ENCODE measurements around the gene BTBD2.

BTBD2 gene

DNA sequence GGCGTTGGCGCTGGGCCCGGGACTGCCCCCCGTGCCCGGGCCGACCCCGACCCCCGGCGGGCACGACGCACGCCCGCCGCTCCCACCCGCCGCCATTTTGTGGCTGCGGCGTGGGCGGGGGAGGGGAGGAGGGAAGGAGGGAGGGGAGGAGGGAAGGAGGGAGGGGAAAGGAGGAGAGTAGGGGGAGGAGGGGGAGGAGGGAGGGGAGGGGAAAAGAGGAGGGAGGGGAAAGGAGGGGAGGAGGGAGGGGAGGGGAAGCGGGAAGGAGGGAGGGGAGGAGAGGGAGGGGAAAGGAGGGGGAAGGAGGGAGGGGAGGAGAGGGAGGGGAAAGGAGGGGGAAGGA lies at the start of gene BTBD2:
TSS of gene BTBD2 (minus strand) at position 107 of the 343 bp plus-strand sequence. CDS start at position 96, 11 bp downstream.
- FAIRE-seq = no peak

DNA sequence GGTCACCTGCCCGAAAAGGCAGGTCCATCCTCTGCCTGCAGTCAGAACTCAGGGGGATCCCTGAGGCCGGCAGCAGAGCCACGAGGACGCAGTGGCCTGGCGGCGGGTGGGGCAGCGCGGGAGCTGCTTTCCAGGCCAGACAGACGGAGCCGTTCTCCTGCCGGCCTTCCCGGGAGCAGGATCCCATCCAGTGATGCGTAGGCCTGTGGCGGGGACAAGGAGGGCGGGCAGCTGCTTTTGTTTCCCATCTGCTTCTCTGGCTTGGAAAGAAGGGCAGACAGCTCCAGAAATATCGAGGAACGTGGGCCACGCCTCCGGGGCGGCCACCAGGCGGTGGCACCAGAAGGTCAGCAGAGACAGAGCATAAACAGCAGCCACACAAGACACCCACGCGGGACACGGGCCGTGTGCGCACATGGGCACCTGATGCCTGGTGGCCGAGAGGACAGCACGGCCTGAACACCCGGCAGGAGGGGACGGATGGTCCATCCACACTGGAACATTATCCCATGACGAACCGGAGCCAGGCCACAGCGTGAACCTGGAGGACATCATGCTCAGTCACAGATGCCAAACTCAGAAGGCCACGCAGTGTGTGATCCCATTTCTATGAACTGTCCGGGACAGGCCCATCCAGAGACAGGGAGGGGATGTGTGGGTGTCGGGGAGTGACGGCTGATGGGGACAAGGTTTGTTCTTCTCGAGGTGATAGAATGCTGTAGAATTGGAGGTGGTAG lies 49.4 kb upstream of the BTBD2 start:
- no peak for FAIRE-seq

DNA sequence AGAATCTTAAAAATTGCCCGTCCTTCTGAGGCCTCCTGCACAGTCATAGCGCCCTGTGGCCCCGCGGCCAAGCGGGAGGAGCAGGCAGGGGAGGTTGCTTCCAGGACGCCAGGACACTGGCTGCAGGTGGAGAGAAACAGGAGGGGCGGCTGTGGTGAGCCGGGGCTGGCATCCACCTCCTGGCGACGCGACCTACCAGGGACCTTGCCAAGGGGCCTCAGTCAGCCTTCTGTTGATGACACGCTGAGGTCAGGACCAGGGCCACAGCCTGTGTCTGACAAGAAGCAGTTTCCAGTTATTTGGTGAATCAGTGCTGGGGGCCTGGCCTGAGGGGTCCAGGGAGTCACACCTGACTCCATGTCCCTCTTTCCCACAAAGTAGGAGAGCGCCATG lies 48.9 kb upstream of the BTBD2 start:
- no peak for FAIRE-seq

DNA sequence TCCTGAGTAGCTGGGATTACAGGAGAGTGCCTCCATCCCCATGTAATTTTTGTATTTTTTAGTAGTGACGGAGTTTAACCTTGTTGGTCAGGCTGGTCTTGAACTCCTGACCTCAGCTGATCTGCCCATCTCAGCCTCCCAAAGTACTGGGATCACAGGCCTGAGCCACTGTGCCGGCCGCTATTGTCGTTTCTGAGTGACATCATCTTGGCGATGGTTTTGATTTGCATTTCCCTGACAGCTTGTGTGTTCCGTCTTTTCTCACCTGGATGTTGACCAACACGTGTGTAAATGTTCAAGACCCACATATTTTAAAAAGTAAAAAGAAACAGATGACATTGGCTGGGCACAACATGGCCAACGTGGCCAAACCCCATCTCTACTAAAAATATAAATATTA lies 48.3 kb upstream of the BTBD2 start:
- FAIRE-seq = no peak

DNA sequence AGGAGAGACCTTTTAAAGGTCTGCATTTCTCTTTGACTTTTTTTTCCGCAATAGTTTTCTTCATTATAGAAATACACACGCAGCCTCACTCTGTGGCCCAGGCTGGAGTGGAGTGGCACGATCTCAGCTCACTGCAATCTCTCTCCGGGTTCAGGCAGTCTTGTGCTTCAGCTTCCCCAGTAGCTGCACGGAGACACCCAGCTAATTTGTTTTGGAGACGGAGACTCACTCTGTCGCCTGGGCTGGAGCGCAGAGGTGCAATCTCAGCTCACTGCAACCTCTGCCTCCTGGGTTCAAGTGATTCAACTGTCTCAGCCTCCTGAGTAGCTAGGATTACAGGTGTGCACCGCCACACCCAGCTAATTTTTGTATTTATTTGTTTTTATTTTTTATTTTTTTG lies 47.3 kb upstream of the BTBD2 start:
- no peak for FAIRE-seq

DNA sequence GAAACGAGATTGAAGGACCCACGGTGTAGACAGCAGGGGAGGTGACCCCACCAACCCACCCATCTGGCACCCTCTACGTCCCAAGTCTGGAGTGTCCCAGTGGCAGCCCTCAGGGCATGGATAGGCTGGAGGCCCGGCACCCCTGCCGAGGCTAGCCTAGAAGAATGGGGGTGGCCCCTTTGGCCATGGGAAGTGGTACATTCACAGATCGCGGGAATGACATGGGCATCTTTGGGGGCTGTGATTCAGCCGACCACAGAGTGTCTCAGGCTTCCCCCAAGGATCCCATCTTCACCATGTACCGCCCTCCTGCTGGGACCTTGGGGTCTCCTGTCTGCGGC lies 46.8 kb upstream of the BTBD2 start:
- FAIRE-seq = no peak

DNA sequence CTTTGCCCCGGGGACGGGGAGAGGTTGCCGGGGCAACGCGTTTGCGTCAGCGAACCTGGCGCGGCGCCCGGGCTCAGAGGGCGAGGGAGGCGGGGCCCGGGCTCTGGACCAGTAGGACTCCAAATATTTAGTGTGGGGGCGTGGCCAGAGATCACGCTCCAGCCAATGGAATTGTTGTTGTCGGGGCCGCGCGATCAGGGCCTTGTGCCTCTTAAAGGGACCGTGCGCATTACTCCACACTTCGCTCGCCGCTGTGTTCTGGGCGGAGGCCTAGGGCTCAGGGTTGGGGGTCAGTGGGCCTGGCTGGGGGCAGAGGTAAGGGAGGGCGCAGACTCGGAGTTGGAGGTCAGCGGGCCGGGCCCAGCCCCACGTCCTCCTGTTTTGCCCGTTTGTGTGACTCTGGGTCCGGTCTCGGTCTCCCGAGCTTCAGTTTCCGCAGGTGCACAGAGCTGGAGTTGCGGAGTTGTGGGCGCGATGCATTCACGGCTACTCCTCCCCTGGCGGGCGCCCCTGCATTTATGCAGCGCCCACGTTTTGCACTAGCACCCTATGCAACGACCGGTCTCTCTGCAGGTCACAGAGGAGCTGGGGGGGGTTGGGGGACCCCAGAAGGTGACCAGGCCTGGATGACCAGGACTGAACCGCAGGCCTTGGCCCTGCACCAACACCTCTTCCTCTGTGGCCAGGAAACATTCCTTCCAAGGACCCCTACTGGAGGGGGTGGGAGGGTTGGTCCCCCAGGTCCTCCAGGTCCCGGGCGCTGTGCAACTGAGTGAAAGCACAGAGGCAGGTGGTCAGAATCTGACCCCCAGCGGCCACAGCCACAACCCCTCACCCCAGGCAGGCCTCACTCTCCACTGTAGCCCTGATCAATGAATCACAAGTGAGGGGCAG lies 46.2 kb upstream of the BTBD2 start:
- peak; percentile 36 for FAIRE-seq

DNA sequence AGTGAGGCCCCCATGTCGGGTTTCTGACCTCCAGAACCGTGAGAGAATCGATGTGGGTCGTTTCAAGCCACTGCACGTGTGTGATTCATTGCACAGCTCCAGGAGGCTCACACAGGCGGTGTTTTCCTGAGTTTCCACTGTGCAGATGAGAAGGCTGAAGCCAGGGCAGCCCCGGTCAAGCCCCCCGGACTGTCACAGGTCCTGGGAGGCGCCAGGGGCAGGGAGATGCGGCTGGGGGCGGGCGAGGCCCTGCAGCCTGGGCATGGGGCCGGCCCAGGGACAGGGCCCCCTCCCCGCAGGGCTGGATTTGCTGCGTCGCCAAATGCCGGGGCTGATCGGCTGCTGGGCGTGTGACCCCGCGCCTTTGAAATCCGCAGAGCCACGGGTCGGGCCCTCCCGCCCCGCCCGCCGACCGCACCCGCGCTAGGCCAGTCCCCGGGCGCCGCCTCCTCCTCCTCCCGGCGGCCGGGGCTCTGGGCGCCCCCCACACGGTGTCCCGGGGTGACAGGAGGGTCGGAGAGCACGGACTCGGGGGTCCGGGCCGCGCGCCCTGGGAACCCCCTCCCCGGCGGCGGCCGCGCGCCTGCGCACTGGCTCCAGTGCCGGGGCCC lies 45.5 kb upstream of the BTBD2 start:
- no peak for FAIRE-seq

DNA sequence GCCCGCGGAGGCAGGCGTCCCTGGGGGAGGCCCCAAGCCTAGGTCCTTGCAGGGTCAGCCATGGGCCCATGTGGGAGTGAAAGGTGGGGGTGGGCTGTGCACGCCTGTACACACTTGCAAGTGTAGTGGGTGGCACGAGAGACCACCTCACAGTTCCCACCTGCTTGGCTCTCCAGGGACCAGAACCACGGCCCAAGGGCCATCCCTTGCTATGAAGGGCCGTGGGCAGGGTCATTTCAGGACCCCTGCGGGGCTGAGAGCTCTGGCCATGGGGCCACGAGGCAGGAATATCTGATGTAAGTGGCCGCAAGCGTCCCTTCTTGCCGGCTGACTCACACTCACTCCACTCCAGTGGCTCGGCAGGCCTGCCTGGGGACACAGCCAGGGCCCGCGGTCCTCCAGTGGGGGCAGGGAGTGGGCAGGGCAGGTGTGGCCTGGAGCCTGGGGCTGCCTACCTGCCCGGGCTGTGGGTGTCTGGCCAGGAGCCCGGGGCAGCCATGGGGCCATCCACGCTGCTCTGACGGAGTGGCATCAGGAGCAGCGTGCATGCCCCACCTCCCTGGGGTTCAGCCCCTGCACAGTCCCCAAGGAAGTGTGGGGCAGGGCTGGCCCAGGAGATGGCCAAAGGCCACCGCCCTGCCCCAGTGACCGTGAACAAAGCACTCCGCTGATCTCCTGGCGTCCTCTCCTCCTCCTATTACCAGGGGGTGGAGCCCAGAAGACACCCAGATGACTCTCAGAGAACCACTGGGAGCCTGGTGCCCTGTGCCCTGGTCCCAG lies 44.1 kb upstream of the BTBD2 start:
- no peak for FAIRE-seq

DNA sequence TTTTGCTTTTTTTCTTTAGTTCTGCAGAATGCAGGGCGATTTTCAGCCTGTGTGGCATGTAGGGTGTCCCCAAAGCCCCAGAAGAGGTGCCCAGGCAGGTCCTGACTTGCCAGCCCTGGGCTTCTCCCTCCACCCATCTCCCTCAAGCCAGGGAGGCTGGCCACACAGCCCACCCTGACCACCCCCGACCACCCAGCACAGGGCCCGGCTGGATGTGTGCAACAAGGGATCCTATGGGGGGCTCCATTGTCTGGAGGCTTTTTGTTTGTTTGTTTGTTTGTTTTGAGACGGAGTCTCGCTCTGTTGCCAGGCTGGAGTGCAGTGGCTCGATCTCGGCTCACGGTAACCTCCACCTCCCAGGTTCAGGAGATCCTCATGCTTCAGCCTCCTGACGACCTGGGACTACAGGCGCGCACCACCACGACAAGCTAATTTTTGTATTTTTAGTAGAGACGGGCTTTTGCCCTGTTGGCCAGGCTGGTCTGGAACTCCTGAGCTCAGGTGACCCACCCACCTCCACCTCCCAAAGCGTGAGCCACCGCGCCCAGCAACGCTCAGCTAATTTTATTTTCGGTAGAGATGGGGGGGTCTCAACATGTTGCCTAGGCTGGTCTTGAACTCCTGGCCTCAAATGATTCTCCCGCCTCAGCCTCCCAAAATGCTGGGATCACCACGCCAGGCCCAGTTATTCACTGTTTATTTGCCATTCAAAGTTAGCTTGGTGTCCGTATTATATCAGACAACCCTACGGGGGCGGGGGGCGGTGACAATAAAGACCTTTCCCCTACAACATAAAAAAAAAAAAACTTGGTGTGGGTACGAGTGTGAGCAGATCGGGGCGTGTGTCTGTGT lies 43.3 kb upstream of the BTBD2 start:
- no peak for FAIRE-seq

DNA sequence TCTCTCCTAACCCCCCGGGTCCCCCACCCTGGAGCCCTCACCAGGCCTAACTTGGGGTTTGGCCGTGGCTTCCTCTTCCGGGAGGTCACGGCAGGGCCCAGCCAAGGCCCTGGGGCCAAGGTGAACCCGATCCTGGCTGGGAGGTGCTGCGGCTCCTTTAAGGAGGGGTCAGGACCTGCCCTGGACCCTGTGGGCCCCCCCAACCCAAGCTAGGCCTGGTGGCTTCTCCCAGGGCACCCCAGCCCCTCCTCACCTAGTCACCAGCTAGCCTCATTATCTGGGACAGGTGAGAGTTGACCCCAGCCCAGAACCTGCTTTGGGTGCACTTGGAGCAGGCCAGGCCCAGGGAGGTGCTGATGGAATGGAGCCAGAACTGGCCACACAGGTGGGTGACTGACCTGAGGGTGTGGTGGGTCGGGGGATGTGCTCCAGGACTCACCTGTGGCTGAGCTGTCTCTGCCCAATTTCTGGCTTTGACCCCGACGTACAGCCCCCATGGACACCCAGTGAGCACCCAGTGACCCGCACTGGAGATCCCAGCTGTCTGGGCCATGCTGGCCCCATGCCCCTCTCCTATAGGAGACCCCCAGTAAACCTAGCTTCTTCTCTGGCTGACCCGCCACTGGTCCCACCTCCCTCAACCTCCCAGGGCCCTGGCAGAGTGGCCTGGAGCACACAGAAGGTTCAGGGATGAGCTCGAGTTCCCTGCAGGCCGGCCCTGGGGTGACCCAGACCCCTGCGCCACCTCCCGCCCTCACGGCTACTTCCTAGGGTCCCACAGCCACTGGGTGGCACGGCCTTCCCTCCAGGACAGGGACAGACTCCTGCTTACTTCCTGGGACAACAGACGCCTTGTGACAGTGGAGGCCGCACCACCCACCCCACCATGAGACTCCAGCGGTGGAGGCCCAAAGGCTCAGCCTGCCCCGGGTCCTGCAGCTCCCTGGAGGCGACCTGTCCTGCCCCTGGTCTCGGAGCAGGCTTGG lies 42.3 kb upstream of the BTBD2 start:
- FAIRE-seq = no peak

DNA sequence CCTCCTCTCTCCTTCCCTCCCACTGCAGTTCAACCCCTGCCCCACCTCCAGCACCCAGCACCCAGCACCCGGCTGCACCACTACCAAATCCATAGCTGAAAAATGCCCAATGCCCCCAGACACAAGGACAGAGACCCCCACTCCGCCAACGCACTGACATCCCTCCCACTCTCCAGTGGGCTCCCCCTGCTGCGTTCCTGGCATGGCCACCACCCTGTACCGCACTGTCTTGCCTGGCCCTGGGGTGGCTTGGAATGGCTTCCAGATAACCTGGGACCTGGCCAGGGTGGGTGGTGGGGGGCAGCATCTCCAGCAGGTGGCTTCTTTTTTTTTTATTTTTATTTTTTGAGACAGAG lies 41.3 kb upstream of the BTBD2 start:
- no peak for FAIRE-seq

DNA sequence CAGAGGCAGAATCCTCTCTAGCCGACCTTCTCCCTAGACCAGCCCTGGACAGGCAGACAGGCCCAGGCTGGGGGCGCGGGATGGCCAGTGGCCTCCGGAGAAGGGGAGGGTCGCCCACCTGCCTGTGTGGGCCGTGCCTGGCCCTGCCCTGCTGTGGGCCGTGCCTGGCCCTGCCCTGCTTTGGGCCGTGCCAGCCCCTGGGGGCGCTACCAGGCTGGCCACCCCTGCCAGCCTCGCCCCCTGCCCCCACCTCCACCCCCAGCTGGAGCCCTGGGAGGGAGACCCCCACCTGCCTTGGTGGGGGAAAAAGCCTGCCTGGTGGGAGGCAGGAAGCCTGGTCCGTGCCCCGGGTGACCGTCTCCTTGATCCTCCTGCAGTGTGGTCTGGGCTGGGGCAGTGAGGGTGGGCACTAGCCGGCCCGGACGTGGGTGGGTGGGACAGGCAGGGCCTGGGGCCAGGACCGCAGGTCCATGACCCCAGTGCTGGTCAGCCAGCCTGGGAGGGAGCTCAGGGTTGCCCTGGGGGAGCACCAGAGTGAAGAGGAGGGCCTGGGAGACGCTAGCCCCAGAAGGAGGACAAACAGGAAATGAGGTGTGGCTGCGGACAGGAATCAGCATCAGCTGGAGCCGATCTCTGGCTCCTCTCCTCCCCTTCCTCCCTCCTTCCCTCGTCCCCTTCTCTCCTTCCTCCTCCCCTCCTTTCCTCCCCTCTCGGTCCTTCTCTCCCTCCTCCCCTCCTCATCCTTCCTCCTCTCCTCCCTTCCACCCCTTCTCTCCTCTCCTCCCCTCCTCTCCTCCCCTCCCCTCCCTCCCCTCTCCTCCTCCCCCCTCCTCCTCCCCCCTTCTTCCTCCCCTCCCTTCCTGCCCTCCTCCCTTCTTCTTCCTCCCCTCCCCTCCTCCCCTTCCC lies 40.7 kb upstream of the BTBD2 start:
- FAIRE-seq = no peak

DNA sequence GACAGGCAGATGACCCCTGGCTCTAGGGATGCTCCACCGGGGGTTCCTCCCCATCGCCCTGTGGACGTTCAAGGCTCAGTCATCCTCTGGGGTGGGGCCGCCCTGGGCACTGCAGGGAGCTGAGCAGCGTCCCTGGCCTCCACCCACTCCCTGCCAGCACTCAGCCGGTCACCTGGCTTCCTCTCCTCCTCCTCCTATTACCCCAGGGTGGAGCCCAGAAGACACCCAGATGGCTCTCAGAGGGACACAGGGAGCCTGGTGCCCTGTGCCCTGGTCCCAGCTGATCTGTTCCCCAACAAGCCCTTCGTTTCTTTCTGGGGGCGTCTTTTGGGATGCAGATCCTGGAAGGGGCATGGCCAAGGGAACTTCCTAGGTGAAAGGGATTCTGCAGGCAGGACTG lies 39.2 kb upstream of the BTBD2 start:
- no peak for FAIRE-seq

DNA sequence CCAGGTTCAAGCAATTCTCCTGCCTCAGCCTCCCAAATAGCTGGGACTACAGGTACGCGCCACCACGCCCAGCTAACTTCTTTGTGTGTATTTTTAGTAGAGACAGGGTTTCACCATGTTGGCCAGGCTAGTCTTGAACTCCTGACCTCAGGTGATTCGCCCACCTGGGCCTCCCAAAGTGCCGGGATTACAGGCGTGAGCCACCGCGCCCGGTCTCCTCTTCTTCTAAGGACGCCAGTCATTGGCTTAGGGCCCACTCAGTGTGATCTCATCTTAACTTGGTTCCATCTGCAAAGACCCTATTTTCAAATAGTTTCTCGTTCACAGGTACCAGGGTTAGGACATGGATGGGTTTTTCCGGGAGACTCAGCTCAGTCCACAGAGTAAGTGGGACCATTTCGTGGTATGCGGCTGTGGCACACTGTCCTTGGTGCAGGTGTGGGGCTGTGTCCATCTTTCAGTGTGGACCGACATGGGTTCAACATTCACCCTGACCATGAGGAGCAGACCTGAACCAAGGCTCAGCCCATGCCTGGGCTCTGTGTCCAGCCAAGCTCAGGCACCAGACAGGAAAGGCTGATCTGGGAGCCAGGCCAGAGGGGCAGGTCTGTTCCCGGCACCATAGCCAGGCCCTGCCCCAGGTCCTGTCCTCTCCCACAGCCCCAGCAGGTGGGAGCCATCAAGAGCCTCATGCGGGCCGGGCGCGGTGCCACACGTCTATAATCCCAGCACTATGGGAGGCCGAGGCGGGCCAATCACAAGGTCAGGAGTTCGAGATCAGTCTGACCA lies 38.3 kb upstream of the BTBD2 start:
- FAIRE-seq = no peak

DNA sequence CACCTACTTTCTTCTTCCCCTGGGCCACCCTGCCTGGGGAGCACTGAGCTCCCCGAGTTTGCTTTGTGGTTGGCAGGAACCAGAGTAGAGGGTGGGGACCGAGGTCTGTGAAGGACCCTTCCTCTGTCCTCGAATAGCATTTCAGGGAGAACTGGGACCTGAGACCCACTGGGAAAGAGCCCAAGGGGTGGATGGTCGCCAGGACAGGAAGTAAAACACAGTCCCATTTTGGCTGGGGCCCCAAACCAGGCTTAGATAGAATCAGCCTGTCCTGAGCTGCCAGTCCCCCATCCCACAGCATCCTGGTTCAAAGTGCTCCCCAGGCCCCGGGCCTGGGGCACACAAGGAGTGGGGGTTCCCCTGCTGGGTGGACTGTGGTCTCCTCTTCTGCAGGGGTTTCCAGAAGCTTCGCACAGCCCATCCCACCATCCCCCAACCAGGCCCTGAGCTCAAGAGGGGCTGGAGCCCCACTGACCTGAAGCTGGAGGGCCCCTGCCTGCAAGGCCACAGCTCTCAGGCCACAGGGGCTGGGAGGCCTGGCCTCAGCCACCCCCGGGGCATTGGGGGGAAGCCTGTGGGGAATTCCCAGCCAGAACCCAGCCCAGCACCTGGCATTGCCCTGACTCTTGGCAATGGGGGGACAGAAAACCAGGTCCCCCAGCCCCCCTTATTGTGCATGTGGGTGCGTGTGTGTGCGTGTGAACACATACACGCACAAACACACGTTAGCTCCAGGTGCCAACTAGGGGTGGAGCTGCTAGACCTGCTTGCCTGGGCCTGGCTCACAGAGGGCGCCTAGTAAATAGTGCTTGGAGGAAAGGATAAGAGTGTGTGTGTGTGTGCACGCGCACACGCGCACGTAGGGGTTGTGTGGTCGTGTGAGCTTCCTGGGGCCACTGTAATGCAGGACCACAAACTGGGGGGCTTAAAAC lies 36.5 kb upstream of the BTBD2 start:
- no peak for FAIRE-seq

DNA sequence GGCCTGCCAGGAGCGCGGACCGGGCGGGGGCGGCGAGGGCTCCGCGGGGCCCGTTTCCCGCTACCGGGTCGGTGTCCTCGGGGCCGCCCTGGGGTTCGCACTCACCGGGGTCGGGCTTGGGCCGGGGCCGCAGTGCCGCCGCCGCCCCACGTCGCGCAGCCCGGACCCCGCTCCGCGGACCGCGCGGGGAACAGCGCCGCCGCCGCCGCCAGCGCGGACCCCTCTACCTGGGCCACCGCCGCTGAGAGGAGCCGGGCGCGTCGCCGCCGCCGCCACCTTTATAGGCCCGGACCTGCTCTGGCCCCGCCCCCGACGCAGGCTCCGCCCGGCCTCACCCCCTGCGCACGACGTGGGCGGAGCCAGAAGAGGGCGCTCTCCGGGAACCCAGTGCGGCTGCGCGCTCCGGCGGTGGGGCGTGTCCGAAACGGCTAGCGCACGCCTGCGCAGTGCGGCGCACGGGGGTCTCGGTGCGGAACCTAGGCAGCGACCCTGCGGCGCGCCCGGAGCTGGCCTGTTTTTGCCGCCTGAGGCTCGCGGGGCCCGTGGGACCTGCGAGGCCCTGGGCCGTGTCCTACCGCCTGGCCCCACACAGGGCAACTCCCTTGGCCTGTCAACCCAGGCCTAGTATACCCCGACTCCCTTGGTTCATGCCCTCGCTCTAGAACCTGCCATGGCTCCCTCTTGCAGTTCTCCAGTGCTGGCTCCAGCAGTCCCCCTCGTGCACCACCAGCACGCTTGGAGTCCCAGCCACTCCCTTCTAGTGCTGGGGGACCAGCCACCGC lies 35.7 kb upstream of the BTBD2 start, which contains the start of gene MKNK2:
TSS of gene MKNK2 (minus strand) at position 254 of the 782 bp plus-strand sequence. CDS start 393 bp downstream, outside the sequence.
- FAIRE-seq = no peak
